WTC11 (cell line): ENCODE data around the gene VPS4A. TPM values are rescaled to one million over a fixed set of nuclear protein-coding genes. Genes with fewer than 3 reads are reported as not detected.

Experiments used
- ATAC-seq: fragments of 200-7000 bp; cut with Tn5 transposase; 2 replicates; pipeline ENCODE4 v1.10.0; 2021; ENCODE audit warnings: mild to moderate bottlenecking, moderate library complexity
- CTCF ChIA-PET: fragments of 300-600 bp; sonication (Branson Sonifier 250); formaldehyde crosslinking; loops from one replicate; lab custom pipeline; 2021; ENCODE audit warnings: antibody characterized with exemption; lab: Charles Lee
- POLR2A ChIA-PET: fragments of 350-600 bp; sonication (Branson Sonifier 250); formaldehyde crosslinking; loops from one replicate; lab custom pipeline; 2021; ENCODE audit warnings: antibody characterized with exemption; lab: Charles Lee
- DNase-seq: peaks from one replicate; pipeline ENCODE4 v3.0.0; 2021; ENCODE audit warnings: low spot score
- H3K27ac Mint-ChIP-seq: 2 replicates; pipeline ENCODE4 v1.8.0; 2021; ENCODE audit warnings: mixed read lengths
- H3K27me3 Mint-ChIP-seq: 2 replicates; pipeline ENCODE4 v1.8.0; 2021; ENCODE audit warnings: low read depth, mild to moderate bottlenecking, moderate library complexity, mixed read lengths
- H3K36me3 Mint-ChIP-seq: 2 replicates; pipeline ENCODE4 v1.8.0; 2021; ENCODE audit warnings: mixed read lengths
- H3K4me1 Mint-ChIP-seq: 2 replicates; pipeline ENCODE4 v1.8.0; 2022; ENCODE audit warnings: mixed read lengths
- H3K4me3 Mint-ChIP-seq: 2 replicates; pipeline ENCODE4 v1.8.0; 2021; ENCODE audit warnings: mild to moderate bottlenecking, moderate library complexity, mixed read lengths
- H3K9me3 Mint-ChIP-seq: 2 replicates; pipeline ENCODE4 v1.8.0; 2021; ENCODE audit warnings: mixed read lengths
- CDX4 ChIP-seq: fragments of 250-450 bp; sonication (Bioruptor Pico); IDR thresholded peaks from 2 replicates; pipeline ENCODE4 v1.9.0; 2021; ENCODE audit warnings: moderate library complexity, mild to moderate bottlenecking, inconsistent platforms, borderline replicate concordance
- FOXJ3 ChIP-seq: sonication (generic); formaldehyde crosslinking; IDR thresholded peaks from 2 replicates; pipeline ENCODE4 v1.9.0; 2021; ENCODE audit warnings: missing genetic modification reagents, mild to moderate bottlenecking, borderline replicate concordance
- GABPB1 ChIP-seq: sonication (generic); formaldehyde crosslinking; IDR thresholded peaks from 2 replicates; pipeline ENCODE4 v1.8.1; 2023; ENCODE audit warnings: mild to moderate bottlenecking, missing genetic modification reagents
- KAT7 ChIP-seq: sonication (generic); formaldehyde crosslinking; IDR thresholded peaks from 2 replicates; pipeline ENCODE4 v1.8.1; 2023; ENCODE audit warnings: missing genetic modification reagents, mild to moderate bottlenecking, borderline replicate concordance
- MLX ChIP-seq: sonication (generic); formaldehyde crosslinking; IDR thresholded peaks from 2 replicates; pipeline ENCODE4 v1.8.1; 2023; ENCODE audit warnings: mild to moderate bottlenecking, missing genetic modification reagents, moderate library complexity
- PRRX2 ChIP-seq: fragments of 250-450 bp; sonication (Bioruptor Pico); IDR thresholded peaks from 2 replicates; pipeline ENCODE4 v1.8.0; 2021; ENCODE audit warnings: mild to moderate bottlenecking
- SMAD4 ChIP-seq: sonication (generic); formaldehyde crosslinking; IDR thresholded peaks from 2 replicates; pipeline ENCODE4 v1.8.0; 2022; ENCODE audit warnings: mild to moderate bottlenecking, missing genetic modification reagents
- ZBTB21 ChIP-seq: sonication (generic); formaldehyde crosslinking; IDR thresholded peaks from 2 replicates; pipeline ENCODE4 v1.8.1; 2023; ENCODE audit warnings: mild to moderate bottlenecking, missing genetic modification reagents, borderline replicate concordance
- ZBTB43 ChIP-seq: sonication (generic); formaldehyde crosslinking; IDR thresholded peaks from 2 replicates; pipeline ENCODE4 v1.8.1; 2023; ENCODE audit warnings: mild to moderate bottlenecking, missing genetic modification reagents
- ZNF121 ChIP-seq: sonication (generic); formaldehyde crosslinking; IDR thresholded peaks from 2 replicates; pipeline ENCODE4 v1.8.0; 2023; ENCODE audit warnings: missing genetic modification reagents
- ZNF138 ChIP-seq: sonication (generic); formaldehyde crosslinking; conservative IDR thresholded peaks from 2 replicates; pipeline ENCODE4 v1.8.1; 2022; ENCODE audit warnings: mild to moderate bottlenecking, moderate library complexity, missing genetic modification reagents
- ZNF512 ChIP-seq: sonication (generic); formaldehyde crosslinking; IDR thresholded peaks from 2 replicates; pipeline ENCODE4 v1.8.1; 2022; ENCODE audit warnings: missing genetic modification reagents, borderline replicate concordance
- total RNA-seq: library from RNA; stranded (reverse); gene quantifications from 3 replicates; pipeline ENCODE4 v1.2.3, GENCODE V29; 2021

Gene VPS4A
- total RNA-seq, 1 experiment from 2014 or later, result 28.3 TPM

GRCh38 chr16:69325784-69326171 lies 14.6 kb downstream of the VPS4A start:
- Mint-ChIP-seq H3K4me3 (no peak overlapping the region), H3K36me3 (peaks cover 61% of the 10 kb centered on the region), H3K27ac (peak overlapping the region; percentile 53; the same call in 1 of the 2 replicates)
- no peak for DNase-seq
- TF ChIP-seq PRRX2 (CRISPR knock-in tag), result no peak
- no peak for TF ChIP-seq ZBTB43 (CRISPR knock-in tag)
- TF ChIP-seq, all 79 proteins: peak for 0
- Mint-ChIP-seq H3K27me3 (no peaks in the 10 kb centered on the region), H3K9me3 (no peaks in the 10 kb centered on the region), H3K4me1 (peaks cover 22% of the 10 kb centered on the region)
- ChIA-PET POLR2A (interaction anchor here (0.6 to 0.7 kb wide), 2 partner anchors 40 to 195 kb away, joined by 3 to 4 read pairs; no protein-coding TSS in a partner anchor), CTCF (interaction anchor here (0.7 to 1.6 kb wide), 2 partner anchors 14 to 176 kb away, joined by 3 to 5 read pairs; no protein-coding TSS in a partner anchor)
- no peak for ATAC-seq

- Mint-ChIP-seq H3K9me3 (no peaks in the 10 kb centered on the region), H3K36me3 (peaks cover 57% of the 10 kb centered on the region), H3K4me1 (peaks cover 22% of the 10 kb centered on the region), H3K27ac (peak overlapping the region; percentile 70), H3K4me3 (no peak overlapping the region), H3K27me3 (no peaks in the 10 kb centered on the region)
- no peak for ATAC-seq
- DNase-seq, result no peak
- TF ChIP-seq GABPB1 (CRISPR knock-in tag), result peak; percentile 56; the same call in 1 of the 2 replicates
- no peak for TF ChIP-seq CDX4 (CRISPR knock-in tag)
- TF ChIP-seq SMAD4, result no peak
- ChIA-PET CTCF (interaction anchor here (0.6 to 1.6 kb wide), 3 partner anchors 14 to 176 kb away, joined by 3 to 5 read pairs (median 3); no protein-coding TSS in a partner anchor), POLR2A (interaction anchor here (0.6 kb wide), 2 partner anchors 40 to 964 kb away, joined by 4 read pairs; no protein-coding TSS in a partner anchor)
Measured at GRCh38 chr16:69326172-69326873, 15.2 kb downstream of the VPS4A start.

GRCh38 chr16:69327585-69328310 lies 16.6 kb downstream of the VPS4A start:
- CTCF ChIA-PET, result no interaction called here
- TF ChIP-seq ZNF121 (CRISPR knock-in tag) (peak; percentile 42; the same call in 1 of the 2 replicates), MLX (CRISPR knock-in tag) (no peak), FOXJ3 (no peak), ZNF138 (no peak), ZNF512 (CRISPR knock-in tag) (no peak)
- POLR2A ChIA-PET, result interaction anchor here (0.7 to 1.2 kb wide), 2 partner anchors 12 to 24 kb away, joined by 3 to 7 read pairs; partner anchors contain the start of genes COG8, NIP7 and TMED6
- no peak overlapping the region for H3K27ac Mint-ChIP-seq
- peak overlapping the region; percentile 85; the same call in 1 of the 2 replicates for H3K4me3 Mint-ChIP-seq
- ATAC-seq (no peak), DNase-seq (no peak)
- H3K9me3 Mint-ChIP-seq, result no peaks in the 10 kb centered on the region
- H3K36me3 Mint-ChIP-seq, result peaks cover 56% of the 10 kb centered on the region
- H3K27me3 Mint-ChIP-seq, result no peaks in the 10 kb centered on the region
- H3K4me1 Mint-ChIP-seq, result peaks cover 22% of the 10 kb centered on the region

GRCh38 chr16:69328854-69329316 lies 17.7 kb downstream of the VPS4A start:
- Mint-ChIP-seq H3K36me3 (peaks cover 54% of the 10 kb centered on the region), H3K4me1 (peaks cover 22% of the 10 kb centered on the region), H3K27me3 (no peaks in the 10 kb centered on the region), H3K27ac (peak overlapping the region; percentile 41; the same call in 1 of the 2 replicates), H3K4me3 (peak overlapping the region; percentile 85), H3K9me3 (no peaks in the 10 kb centered on the region)
- TF ChIP-seq ZBTB21 (CRISPR knock-in tag), result no peak
- TF ChIP-seq KAT7, result 0 out of 2 replicates have a peak, but pooled peaks have one; percentile 57
- no peak for ATAC-seq
- CTCF ChIA-PET, result interaction anchor here (0.9 kb wide), 1 partner anchor 10 kb away, joined by 3 read pairs; no protein-coding TSS in a partner anchor
- DNase-seq, result no peak
- POLR2A ChIA-PET, result interaction anchor here (0.5 to 1.2 kb wide), 4 partner anchors 11 to 959 kb away, joined by 3 to 4 read pairs (median 3); partner anchors contain the start of genes COG8 and NIP7
